Muscle of back (tissue), 11 donors: ENCODE results near the gene CDH22. TPM values are rescaled to one million over a fixed set of nuclear protein-coding genes. Genes with fewer than 3 reads are reported as not detected.
A peak's percentile ranks its signal among the peaks of the same experiment; 100 is the strongest.

Source experiments
- DNase-seq, 3 donors: peaks; one replicate each; pipeline versions ENCODE4 v3.0.0 to v3.0.0-alpha.2; 2013
- polyA plus RNA-seq, 10 donors: library from polyadenylated mRNA; unstranded; fragments of 120-200 nt; gene quantifications; one replicate each; pipeline ENCODE4 v1.2.1, GENCODE V29; 2013; ENCODE audit not compliant: insufficient read length in 10 of 10

Gene CDH22
- polyA plus RNA-seq, 10 donors: 0.33 to 0.72 (median 0.39) TPM

DNA sequence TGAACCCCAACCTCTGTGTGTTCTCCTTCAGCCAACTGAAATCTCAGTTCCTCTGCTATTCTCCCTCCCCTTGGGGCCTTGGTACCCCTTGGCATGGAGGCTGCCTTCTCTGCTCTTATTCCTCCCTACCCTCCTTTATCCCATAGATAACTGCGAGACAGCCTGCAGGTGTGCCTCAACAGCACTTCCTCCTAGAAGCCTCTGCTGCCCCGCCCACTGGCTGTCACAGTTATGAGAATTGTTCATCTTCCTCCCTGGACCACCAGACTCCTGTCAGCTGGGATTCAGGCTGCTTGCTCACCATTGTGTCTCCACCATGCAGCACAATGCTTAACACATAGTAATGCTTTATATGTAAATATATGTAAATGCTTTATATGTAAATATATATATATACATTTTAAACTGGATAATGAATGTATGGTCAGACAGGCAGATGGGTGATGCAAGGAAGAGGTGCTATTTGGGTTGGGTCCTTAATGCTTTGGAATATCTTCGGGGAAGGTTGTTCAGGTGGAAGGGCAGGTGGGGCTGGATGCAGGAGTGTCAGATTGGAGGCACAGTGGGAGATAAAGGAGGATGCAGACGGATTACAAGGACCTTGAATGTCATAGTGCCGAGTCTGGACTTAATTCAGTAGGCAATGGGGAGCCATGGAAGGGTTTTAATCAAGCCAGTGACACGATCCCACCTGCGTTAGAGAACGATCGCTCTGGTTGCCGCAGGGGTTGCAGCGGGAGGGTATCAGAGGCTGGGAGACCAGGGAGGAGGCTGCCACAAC lies 4.9 kb downstream of the CDH22 start:
- no peak for DNase-seq

DNA sequence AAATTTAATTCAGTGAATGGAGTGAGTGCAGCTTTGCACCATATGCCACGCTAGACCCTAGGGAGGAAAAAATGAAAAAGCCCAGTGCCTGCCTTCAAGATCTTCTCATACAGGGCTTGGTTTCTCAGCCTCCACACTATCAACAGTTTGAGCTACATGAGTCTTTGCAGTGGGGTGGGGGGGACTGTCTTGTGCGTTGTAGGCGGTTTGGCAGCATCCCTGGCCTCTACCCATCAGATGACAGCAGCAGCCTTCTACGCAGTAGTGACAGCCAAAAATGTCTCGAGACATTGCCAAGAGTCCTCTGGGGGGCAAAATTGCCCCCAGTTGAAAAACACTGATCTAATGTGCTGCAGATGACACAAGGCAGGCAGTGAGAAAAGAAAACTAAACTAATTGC lies 6.2 kb downstream of the CDH22 start:
- DNase-seq: no peak

DNA sequence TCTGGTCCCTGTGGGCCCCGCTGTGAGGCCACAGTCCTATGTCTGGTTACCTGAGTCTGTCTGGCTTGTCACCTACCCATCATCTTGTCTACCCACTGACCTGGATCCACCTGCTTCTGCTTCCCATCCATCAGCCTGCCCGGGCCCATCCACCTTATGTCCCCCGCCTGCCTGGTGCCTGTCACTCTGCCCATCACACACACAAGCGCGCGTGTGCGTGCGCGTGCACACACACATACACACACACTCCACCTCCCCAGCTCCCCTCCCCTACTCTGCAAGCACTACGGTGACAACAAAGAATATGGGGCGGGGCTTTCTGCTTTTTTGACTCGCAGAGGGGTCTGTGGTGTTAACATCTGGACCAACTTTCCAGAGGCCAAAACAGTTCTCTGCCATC lies 8.0 kb downstream of the CDH22 start:
- no peak for DNase-seq

DNA sequence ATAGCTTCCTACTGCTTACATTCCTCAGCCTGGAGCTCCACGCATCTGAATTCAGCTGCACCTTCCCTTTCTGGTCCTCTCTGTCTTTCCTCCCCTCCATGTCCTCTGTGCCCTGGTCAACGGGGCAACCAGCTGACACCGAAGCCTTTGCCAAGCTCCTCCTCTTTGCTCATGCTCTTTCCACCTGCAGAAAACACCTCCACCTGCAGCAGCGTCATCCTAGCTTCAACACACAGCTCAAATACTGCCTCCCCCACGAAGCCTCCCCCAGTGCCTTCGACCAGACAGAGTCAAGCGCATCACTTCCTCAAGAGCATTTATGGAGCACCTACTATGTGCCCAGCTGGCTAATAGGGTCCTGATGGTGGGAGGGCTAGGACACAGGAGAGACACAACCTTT lies 9.2 kb downstream of the CDH22 start:
- no peak for DNase-seq

DNA sequence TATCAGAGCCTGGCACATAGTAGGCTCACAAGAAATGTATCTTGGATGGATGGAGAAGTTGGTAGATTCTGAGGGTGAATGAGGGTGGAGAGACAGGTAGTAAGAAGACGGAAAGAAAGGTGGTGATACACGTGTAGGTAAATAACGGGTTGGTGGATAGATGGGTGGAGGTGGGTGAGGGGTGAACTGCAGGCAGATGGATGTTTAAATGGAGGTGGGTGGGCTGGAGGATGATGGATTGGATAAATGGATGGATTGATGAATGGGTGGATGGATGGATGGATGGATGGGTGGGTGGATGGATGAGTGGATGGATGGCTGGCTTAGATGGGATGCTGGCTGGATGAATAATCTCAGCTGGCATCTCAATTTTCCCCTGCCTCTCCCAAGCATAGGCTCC lies 9.9 kb downstream of the CDH22 start:
- DNase-seq: no peak

DNA sequence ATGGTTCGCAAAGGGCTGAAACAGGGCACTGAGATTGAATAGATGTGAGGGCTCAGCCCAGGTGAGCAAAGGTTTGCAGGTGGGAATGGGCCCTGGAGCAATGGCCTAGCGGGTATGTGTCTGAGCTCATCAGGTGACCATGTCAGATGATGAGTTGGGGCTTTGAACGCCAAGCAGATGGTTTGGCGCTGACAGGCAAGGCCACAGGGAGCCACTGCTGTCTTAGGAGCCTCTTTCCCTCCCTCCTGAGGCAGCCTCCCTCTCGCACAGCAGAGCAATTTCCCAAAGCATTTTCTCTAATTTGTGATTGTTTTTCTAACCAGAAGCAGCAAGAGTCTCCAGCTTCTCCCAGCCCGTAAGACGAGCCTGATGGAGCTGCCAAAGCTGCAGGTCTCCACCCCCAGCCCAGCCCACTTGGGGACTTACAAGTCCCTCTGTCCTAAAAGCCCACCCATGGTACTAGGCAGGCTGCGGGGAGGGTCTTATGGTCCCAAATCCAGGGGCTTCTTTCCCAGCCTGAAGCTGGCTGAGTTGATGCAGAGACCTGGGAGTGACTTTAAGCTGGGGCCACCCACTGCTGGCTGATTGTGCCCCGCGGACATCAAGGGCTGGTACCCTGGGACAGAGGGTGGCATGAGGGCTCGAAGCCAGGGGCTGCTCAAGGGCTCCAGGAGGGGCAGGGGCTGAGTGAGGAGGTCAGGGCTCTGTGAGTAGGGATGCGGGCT lies 11.6 kb downstream of the CDH22 start:
- no peak for DNase-seq

DNA sequence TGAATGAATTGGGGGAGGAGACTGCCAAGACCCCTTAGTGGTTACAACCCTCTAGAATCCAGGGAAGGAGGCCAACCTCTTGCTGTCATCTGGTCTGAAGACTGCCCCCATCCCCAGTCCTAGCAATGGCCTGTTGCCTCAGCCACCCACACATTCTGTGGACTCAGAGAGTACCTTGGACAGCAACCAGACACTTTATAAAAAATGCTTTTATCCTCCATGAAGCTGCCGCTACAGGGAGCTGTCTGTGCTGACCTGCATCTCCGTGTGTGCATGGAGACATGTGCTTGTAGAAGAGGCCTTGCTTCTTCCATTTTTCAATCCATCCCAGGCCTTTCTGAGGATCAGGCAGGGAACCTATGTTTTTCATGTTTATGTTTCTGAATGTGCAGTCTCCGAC lies 15.2 kb downstream of the CDH22 start:
- DNase-seq: peak; percentile 13 to 59 (median 27)

DNA sequence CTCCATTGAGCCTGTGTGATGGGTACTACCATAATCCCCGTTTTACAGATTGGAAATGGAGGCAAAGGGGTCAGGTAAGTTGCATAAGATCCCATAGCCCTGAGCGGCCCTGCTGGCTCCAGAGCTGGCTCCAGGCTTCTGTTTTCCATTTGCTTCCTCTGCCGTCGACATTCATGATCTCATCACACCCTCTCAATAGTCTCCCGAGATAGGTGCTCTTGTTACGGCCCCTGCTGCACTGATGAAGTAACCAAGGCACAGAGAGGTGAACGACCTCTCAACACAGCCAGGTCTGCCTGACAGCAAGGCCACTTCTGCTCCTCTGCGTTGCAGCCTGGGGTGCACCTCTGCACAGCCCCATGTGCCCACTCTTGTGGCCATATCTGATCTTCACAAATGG lies 16.9 kb downstream of the CDH22 start:
- no peak for DNase-seq

DNA sequence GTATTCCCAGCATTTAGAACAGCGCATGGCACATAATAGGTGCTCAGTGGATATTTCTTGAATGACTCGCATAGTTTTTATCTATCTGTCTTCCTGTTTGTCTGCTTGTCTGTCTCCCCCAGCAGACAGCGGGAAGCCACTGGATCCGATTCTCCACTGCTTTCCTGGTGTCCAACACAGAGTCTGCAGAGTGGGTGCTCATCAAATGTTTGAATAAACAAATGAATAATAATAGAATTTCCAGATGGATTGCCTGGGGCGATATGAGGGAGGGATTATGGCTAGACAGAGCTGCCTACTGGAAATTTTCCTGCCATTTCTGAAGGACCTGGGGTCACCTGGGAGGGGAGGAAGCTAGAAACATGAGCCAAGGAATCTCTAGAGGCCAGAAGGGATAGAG lies 18.9 kb downstream of the CDH22 start:
- DNase-seq: no peak

DNA sequence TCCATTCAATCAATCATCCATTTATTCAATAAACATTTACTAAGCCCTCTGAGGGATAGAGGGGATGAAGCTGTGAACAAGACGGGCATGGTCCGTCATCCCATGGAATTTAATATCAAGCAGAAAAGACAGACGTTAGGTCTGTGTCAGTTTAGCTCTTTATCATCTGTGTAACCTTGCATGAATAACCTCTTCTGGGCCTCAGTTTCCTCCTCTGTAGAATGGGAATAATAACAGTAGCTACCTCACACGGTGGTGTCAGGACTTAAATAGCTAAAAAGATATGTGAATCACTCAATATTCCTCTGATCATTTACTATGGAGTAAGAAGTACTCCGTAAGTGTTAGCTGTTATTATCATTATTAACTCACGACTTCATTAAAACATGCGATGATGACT lies 21.3 kb downstream of the CDH22 start:
- no peak for DNase-seq

DNA sequence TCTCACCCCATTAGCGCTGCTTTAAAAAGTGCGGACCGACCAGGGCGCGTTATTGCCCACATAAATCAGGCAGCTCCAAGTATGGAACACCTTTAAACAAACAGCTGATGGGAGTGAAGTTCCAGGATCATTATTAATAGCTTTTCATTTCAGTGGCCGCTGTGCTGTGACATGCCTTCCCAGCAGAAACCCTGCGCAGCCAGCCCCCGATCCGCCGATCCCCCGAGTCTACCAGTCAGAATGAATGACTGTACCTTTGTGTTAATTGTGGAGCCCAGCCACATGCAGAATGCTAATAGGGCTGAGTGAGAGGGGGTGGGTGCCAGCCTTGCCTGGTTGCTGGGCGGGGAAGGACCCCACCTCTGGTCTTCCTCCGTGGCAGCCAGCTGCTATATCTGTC lies 21.9 kb downstream of the CDH22 start:
- no peak for DNase-seq

DNA sequence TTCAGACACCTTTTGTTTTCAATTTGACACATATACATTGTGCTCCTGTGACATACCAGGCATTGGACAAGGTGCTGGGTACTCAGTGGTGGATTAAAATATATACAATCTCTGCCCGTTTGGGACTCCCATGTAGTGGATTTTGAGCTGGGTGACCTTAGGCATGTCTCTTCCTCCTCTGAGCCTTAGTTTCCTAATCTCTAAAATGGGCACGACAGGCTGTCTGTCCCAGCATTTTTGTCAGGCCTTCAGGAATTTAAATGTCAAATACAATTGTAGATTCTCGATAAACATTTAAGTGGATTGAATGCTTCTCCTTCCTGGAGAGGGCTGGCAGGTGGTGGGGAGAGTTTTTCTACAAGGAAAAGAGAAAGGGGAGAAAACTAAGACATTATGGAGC lies 22.6 kb downstream of the CDH22 start:
- no peak for DNase-seq

DNA sequence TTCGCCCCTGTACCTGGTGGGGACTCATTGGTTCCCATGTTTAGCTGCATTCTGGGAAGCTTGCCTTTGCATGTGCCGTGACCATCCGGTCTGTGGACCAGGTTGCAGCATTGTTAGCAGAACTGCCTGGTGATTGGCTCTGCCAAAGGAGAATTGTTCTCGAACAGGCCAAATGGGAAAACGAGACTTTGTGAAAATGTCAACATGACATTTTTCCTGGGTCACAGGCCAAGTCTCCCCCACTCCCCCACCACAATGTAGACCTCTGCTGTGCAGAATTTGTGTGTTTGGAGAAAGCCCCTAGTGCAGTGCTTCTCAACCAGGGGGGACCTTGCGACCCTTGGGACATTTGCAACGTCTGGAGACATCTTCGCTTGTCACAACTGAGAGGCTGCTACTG lies 23.2 kb downstream of the CDH22 start:
- no peak for DNase-seq

DNA sequence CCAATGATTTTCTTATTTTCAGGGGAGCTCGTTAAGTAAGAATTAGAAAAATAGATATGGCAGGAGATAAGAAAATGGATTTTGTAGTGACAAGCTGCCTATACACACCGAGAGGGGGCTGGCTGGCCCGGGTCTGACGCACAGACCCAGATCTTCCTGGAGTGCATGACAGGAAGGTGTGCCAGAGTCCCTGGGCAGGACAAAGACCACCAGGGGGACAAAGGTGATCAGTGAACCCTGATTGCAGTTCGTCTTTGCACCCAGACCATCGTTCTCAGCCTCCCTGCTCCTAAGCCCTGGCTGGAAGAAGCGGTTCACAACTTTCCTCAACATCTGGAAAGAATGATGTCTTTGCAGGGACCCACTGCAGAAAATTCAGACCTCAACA lies 24.3 kb downstream of the CDH22 start:
- no peak for DNase-seq

DNA sequence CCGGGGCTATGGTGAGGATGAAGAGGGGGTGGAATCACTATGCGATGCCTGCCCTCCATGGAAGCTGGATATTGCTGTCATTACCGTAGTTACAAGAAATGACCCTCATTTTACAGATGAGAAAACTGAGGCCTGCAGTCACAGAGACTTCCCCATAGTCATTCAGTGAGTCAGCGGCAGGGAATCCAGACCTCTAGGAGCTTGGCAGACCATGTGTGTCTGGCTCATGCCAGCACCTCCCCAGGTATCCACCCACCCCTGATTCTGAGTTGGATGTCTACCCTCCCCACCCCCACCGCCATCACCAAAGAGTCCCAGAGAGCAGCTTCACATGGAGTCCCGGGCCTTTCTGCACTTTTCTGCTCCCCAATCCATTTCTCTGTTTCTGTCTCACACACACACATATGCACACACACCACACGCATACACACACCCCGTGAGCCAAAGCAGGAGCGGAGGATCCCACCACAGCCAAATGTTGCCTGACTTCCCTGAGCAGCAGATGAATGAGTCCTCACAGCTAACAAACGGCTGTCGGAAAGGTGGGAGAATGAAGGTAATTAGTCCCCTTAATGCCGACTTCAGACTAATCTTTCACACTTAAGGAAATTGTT lies 24.8 kb downstream of the CDH22 start:
- DNase-seq: no peak

DNA sequence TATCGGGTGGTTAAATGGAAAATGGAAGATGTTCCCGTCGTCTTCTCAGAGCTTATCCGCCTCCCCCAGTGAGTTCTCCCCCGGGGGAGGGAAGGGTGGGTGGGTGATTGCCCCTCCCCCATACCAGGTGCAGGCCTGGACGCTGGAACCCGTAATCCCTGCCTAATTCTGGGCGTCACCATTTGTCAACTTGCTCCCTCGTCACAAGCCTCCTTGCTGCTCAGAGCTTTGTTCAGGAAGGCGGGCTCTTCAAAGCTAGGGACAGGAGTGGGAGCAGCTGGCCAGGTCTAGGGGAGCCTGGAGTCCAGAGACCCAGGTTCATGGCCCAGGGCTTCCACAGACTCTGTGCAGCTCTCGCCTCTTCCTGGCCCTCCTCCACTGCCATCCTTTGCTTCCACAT lies 25.6 kb downstream of the CDH22 start:
- DNase-seq: no peak

DNA sequence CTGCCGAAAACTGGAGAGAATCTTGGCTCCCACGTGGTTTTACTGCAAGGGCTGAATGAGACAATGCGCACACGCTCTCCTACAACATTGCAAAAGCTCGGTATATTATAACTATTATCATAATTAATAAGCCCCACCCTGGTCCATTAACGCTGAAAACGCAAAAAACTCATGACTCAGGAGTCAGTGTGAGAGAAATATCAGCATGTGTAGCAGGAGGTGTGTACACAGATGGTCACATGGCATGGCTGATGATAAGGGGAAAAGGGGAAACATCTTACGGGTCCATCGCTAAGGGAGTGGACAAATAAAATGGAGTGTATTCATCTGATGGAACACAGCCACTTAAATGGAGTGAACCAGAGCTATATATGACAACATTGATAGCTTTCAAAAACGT lies 29.2 kb downstream of the CDH22 start:
- no peak for DNase-seq

DNA sequence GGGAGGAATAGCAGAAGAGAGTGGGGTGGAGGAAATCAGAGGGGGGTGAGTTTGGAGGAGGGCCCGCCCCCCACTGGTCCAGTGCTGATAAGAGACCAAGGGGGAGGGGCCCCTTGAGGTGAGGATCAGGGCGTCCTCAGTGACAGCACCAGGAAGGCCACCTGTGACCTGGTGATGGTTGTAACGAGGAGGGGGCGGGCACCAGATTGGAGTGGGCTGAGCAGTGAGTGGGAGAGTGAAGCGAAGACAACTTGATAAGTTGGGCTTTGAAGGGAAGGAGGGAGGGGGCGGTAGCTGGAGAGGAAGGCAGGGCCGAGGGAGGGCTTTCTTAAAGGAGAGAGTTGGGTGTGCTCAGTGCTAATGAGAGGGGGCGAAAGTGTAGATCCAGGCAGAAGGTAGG lies 30.7 kb downstream of the CDH22 start:
- no peak for DNase-seq

DNA sequence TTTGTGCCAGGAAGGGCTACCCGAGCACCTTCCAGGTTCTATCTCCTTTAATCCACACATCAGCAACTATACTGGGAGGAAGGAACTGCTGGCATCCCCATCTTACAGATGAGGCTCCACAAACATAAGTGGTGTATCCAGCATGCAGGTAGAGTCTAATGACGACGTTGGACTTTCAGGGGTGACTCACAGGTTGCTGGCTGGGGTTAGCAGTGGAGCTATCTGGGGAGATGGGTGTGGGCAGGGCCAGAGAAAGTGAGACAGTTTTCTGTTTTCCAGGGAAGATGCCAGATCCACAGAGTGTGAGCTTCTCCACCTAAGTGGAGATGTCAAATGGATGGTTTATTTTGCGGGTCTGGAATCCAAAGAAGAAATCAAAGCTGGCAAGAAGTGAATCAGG lies 31.8 kb downstream of the CDH22 start:
- no peak for DNase-seq

DNA sequence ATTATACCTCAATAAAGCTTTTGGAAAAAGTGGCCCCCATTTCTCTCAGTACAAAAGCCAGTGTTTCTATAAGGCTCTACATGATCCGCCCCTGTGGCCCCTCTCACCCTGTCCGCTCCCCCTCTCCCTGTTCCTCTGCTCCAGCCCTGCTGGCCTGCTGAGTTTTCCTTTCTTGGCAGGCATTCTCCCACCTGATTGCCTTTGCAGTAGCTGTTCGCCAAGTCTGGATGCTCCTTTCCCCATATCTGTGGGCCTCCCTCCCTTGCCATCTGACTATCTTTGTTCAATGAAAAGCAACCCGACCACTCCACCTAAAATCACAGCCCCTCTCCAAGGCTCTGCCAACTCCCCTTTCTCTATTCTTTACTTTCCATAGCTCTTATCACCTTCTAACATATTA lies 33.2 kb downstream of the CDH22 start:
- no peak for DNase-seq

DNA sequence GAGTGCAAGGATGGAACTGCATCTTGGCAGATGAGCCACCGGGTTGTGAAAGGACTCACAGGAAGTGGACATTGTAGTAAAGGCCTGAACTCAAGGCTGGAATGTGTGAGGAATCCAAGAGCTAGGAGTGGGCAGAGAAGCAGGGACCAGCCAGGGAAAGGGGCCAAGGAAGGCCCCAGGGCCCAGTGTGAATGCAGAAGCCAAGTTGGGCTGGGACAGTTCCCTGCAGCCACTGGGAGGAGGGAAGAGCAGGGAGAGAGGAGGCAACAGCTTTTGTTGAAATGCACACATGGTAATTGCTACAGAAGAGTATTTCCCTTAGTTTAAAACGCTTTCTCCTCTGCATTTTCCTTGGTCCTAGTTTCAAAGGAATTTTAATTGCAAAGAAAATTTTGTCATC lies 34.6 kb downstream of the CDH22 start:
- DNase-seq: peak in 2 of 3 donors; percentile 4 to 37

DNA sequence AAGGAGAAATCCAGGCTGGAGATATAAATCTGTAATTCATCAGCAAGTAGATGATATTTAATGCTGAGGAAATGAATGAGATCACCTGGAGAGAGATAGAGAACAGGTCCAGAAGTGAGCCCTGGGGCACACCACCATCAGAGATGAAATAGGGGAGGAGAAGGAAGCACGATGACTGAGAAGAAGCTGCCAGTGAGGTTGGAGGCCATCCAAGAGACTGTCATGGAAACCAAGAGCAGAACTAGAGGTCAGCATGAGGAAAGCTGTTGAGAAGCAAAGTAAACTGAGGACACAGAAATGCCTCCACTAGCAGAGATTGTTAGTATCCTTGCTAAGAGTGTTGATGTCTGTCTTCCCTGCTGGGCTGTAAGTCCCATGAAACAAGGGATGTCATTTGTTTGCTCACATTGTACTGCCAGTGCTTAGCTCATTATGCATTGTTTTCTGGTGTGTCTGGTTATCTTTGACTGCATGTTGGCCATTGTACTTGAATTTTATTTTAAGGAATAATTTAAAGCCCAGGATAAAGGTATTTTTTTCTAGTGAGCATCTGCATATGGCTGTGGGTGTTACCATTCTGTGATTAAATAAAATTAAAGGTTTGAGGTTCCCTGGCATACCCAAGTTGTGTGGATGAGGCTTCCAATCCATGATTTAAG lies 35.8 kb downstream of the CDH22 start:
- DNase-seq: no peak
